Chondrocyte (in vitro differentiated cells): ENCODE results near the gene ANAPC2. TPM values are rescaled to one million over a fixed set of nuclear protein-coding genes. Genes with fewer than 3 reads are reported as not detected.

ENCODE experiments used
- DNase-seq: peaks from one replicate; pipeline ENCODE4 v3.0.0; 2021; ENCODE audit warnings: mixed read lengths, low spot score
- H3K27ac Mint-ChIP-seq: one replicate; pipeline ENCODE4 v1.8.0; 2021; ENCODE audit warnings: mild to moderate bottlenecking, moderate library complexity, mixed read lengths; ENCODE audit not compliant: unreplicated experiment
- H3K27me3 Mint-ChIP-seq: 2 replicates; pipeline ENCODE4 v1.8.0; 2021; ENCODE audit warnings: low read depth, mixed read lengths
- H3K36me3 Mint-ChIP-seq: 2 replicates; pipeline ENCODE4 v1.8.0; 2021; ENCODE audit warnings: low read depth, mixed read lengths
- H3K4me1 Mint-ChIP-seq: 2 replicates; pipeline ENCODE4 v1.8.0; 2021; ENCODE audit warnings: low read depth, mild to moderate bottlenecking, mixed read lengths
- H3K4me3 Mint-ChIP-seq: one replicate; pipeline ENCODE4 v1.8.0; 2021; ENCODE audit warnings: mild to moderate bottlenecking, moderate library complexity, mixed read lengths; ENCODE audit not compliant: unreplicated experiment
- H3K9me3 Mint-ChIP-seq: 2 replicates; pipeline ENCODE4 v1.8.0; 2021; ENCODE audit warnings: low read depth, mixed read lengths
- total RNA-seq: library from RNA; stranded (reverse); gene quantifications from 3 replicates; pipeline ENCODE4 v1.2.1, GENCODE V29; 2021
- TF ChIP-seq, protein P1 (sequence below): fragments of 200-600 bp; sonication (generic); IDR thresholded peaks from 2 replicates; pipeline ENCODE4 v1.5.0; 2021; ENCODE audit warnings: antibody characterized with exemption, mild to moderate bottlenecking, moderate library complexity

The ANAPC2 gene
- total RNA-seq, 1 donor from 2014 or later: 41.0 TPM

DNA sequence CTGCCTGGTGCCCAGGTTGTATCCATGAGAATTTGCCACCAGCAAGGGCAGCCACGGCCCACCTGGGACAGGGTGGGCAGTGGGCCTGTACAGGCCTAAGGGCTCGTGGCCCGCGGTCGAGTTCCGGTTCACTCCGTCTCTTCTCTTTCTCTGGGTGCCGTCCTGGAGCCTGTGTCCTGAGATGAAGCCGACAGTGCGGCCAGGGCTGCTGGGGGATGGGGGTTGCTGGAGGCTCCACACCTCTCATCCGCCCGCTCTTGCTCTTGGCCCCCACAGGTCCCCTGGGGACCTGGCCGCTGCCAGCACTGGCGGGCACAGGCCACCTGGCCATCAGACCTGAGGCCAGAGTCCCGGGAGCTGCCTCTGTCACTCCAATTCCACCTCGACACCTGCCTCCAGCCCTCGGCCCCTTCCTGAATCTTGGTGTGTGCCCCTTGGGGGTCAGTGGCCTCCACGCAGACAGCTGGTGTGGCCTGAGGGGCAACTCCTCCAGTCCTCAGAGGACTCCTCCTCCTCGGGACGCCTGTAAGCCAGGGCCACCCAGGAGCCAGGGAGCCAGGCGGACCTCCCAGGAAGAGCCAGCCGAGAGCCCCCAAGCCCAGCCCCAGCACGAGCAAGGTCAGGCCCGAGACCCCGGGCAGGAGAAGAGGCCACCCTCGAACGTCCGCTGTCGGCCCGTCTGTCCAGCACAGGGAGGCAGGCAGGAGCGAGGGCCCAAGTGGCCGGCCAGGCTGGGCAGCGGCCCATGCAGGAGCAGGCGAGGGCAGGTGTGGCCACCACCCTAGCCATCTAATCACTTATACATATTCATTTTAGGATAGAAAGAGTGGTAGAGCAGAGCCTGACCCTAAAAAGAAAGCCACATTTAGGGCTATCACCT lies 23.8 kb downstream of the ANAPC2 start:
- Mint-ChIP-seq H3K4me1 (peaks cover 8% of the 10 kb centered on the region), H3K27me3 (peaks cover 40% of the 10 kb centered on the region), H3K36me3 (no peaks in the 10 kb centered on the region)

DNA sequence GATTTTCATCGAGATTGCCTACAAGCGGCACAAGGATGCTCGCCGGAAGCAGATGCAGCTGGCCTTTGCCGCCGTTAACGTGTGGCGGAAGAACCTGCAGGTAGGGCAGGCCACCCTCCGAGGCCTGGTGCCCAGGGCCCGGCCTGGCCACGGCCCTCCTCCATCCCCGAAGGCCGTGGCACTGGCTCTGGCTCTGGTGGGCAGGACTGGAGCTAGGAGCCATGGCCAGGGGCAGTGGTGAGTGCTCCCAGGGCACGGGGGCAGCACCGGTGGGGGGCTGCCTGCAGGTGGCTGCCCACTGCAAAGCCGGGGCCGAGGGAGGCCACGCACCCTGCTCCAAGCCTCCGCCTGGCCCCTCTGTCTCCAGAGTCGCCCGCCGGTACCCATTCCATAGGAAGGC lies 24.6 kb downstream of the ANAPC2 start:
- DNase-seq: no peak
- TF ChIP-seq, protein P1, sequence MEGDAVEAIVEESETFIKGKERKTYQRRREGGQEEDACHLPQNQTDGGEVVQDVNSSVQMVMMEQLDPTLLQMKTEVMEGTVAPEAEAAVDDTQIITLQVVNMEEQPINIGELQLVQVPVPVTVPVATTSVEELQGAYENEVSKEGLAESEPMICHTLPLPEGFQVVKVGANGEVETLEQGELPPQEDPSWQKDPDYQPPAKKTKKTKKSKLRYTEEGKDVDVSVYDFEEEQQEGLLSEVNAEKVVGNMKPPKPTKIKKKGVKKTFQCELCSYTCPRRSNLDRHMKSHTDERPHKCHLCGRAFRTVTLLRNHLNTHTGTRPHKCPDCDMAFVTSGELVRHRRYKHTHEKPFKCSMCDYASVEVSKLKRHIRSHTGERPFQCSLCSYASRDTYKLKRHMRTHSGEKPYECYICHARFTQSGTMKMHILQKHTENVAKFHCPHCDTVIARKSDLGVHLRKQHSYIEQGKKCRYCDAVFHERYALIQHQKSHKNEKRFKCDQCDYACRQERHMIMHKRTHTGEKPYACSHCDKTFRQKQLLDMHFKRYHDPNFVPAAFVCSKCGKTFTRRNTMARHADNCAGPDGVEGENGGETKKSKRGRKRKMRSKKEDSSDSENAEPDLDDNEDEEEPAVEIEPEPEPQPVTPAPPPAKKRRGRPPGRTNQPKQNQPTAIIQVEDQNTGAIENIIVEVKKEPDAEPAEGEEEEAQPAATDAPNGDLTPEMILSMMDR: no peak
- peaks cover 6% of the 10 kb centered on the region for H3K4me1 Mint-ChIP-seq
- H3K27me3 Mint-ChIP-seq: peaks cover 47% of the 10 kb centered on the region
- H3K27ac Mint-ChIP-seq: no peak overlapping the region
- no peaks in the 10 kb centered on the region for H3K9me3 Mint-ChIP-seq
- no peak overlapping the region for H3K4me3 Mint-ChIP-seq
- no peaks in the 10 kb centered on the region for H3K36me3 Mint-ChIP-seq

More for the DNA sequence above, 23.8 kb downstream of the ANAPC2 start:
- TF ChIP-seq, protein P1: no peak
- H3K27ac Mint-ChIP-seq: no peak overlapping the region
- no peak for DNase-seq
- H3K4me3 Mint-ChIP-seq: no peak overlapping the region
- no peaks in the 10 kb centered on the region for H3K9me3 Mint-ChIP-seq

DNA sequence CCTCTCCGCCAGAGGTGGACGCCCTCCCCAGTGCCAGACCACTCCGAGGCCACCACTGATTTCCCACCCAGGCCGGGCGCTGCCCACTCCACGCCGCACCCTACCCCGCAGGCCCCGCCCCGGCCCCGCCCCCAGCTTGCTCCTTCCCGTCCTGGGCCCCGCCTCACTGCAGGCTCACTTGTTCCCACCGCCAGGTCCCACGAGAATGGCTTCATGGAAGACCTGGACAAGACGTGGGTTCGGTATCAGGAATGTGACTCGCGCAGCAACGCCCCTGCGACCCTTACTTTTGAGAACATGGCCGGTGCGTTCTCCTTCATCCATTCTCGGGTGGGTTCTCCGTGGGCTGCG lies 25.0 kb downstream of the ANAPC2 start:
- TF ChIP-seq, protein P1: no peak
- no peak for DNase-seq
- H3K9me3 Mint-ChIP-seq: no peaks in the 10 kb centered on the region
- H3K27ac Mint-ChIP-seq: no peak overlapping the region
- H3K27me3 Mint-ChIP-seq: peaks cover 48% of the 10 kb centered on the region
- H3K4me1 Mint-ChIP-seq: peaks cover 5% of the 10 kb centered on the region
- no peaks in the 10 kb centered on the region for H3K36me3 Mint-ChIP-seq
- H3K4me3 Mint-ChIP-seq: peak overlapping the region; percentile 55

DNA sequence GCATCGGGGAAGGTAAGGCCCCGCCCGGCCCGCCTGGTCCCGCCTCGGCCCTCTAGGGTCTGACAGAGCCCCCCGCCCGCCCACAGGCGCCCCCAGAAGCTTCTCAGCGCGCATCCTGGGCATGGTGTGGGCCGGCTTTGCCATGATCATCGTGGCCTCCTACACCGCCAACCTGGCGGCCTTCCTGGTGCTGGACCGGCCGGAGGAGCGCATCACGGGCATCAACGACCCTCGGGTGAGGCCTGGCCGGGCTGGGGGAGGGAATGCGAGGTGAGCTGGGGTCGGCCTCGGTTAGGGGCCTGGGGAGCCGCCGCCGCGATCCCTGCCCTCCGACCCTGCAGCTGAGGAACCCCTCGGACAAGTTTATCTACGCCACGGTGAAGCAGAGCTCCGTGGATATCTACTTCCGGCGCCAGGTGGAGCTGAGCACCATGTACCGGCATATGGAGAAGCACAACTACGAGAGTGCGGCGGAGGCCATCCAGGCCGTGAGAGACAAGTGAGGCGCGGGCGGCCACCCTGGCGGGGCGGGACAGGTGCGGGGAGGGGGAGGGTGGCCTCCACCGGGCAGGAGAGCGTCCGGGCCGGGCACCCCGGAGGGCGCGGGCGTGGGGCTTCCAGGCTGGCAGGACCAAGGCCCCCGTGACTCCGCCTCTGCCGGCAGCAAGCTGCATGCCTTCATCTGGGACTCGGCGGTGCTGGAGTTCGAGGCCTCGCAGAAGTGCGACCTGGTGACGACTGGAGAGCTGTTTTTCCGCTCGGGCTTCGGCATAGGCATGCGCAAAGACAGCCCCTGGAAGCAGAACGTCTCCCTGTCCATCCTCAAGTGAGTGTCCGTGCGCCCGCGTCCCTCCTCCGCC lies 25.6 kb downstream of the ANAPC2 start:
- no peak for DNase-seq
- Mint-ChIP-seq H3K27me3 (peaks cover 52% of the 10 kb centered on the region), H3K36me3 (no peaks in the 10 kb centered on the region), H3K27ac (no peak overlapping the region), H3K9me3 (no peaks in the 10 kb centered on the region), H3K4me1 (peaks cover 5% of the 10 kb centered on the region), H3K4me3 (peak overlapping the region; percentile 55)
- TF ChIP-seq, protein P1: peak; percentile 33
